GM12878 (cell line): ENCODE measurements around the gene MYOCOS.

Experiments
- ESRRA ChIP-seq: IDR thresholded peaks from 2 replicates; pipeline ENCODE4 v1.6.1; 2012; ENCODE audit warnings: mild to moderate bottlenecking, low read length, improper control_type of control experiment
- EZH2 ChIP-seq: IDR thresholded peaks from 2 replicates; pipeline ENCODE4 v1.6.1; 2012; ENCODE audit warnings: low read depth, mild to moderate bottlenecking, control low read depth, inconsistent platforms, low read length, borderline replicate concordance; ENCODE audit not compliant: control insufficient read depth
- SP1 ChIP-seq: IDR thresholded peaks from one replicate; pipeline ENCODE4 v1.6.1; 2011; ENCODE audit warnings: low read depth, low read length
- SUPT20H ChIP-seq: IDR thresholded peaks from 2 replicates; pipeline ENCODE4 v1.6.1; 2011; ENCODE audit warnings: low read depth, mild to moderate bottlenecking, low read length, moderate library complexity, borderline replicate concordance; ENCODE audit not compliant: control insufficient read depth
- TF ChIP-seq, protein P1 (sequence below), 3 experiments: IDR thresholded peaks in 2 of 3; conservative IDR thresholded peaks in 1 of 3; 2 replicates each; pipeline ENCODE4 v1.5.1; 2011; ENCODE audit warnings: low read depth in 3 of 3, low read length in 3 of 3, mild to moderate bottlenecking in 3 of 3, control low read depth in 2 of 3, moderate library complexity in 2 of 3, inconsistent platforms in 1 of 3, mixed read lengths in 1 of 3; ENCODE audit not compliant: control insufficient read depth in 2 of 3, insufficient read depth in 1 of 3; ENCODE audit errors: extremely low read depth in 1 of 3
- TF ChIP-seq, protein P2 (sequence below): IDR thresholded peaks from 2 replicates; pipeline ENCODE4 v1.6.1; 2012; ENCODE audit warnings: low read length, inconsistent platforms
- TF ChIP-seq, protein P3 (sequence below): fragments of 450-650 bp; IDR thresholded peaks from 2 replicates; pipeline ENCODE4 v1.6.1; 2016; ENCODE audit warnings: mild to moderate bottlenecking

DNA sequence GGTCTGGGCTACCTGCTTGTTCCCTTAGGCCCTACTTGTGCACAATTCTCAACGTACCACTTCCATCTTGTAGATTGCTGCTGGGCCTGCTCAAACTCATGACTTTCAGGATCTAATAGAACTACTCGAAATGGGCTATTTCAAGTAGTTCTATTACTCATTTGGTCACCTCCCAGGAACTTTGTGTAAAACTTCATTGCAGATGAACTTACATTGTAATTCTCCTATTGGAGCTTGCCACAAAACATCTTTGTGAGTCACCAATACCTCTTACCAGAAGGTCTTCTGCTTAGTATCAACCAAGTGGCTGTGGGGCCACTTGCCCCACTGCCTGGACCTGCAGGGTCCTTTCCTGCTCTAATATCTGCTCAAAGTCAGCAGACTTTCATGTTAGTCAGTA lies 10.7 kb upstream of the MYOCOS start:
- no peak for TF ChIP-seq ESRRA
- TF ChIP-seq, protein P1, sequence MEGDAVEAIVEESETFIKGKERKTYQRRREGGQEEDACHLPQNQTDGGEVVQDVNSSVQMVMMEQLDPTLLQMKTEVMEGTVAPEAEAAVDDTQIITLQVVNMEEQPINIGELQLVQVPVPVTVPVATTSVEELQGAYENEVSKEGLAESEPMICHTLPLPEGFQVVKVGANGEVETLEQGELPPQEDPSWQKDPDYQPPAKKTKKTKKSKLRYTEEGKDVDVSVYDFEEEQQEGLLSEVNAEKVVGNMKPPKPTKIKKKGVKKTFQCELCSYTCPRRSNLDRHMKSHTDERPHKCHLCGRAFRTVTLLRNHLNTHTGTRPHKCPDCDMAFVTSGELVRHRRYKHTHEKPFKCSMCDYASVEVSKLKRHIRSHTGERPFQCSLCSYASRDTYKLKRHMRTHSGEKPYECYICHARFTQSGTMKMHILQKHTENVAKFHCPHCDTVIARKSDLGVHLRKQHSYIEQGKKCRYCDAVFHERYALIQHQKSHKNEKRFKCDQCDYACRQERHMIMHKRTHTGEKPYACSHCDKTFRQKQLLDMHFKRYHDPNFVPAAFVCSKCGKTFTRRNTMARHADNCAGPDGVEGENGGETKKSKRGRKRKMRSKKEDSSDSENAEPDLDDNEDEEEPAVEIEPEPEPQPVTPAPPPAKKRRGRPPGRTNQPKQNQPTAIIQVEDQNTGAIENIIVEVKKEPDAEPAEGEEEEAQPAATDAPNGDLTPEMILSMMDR (IDR thresholded peaks at IDR 0.05 in 2 of 3, conservative IDR thresholded peaks at IDR 0.05 in 1 of 3; ENCODE audit: control insufficient read depth in 2 of 3, extremely low read depth in 1 of 3, insufficient read depth in 1 of 3, low read depth in 3 of 3, low read length in 3 of 3), result no peak
- no peak for TF ChIP-seq EZH2
- TF ChIP-seq, protein P2, sequence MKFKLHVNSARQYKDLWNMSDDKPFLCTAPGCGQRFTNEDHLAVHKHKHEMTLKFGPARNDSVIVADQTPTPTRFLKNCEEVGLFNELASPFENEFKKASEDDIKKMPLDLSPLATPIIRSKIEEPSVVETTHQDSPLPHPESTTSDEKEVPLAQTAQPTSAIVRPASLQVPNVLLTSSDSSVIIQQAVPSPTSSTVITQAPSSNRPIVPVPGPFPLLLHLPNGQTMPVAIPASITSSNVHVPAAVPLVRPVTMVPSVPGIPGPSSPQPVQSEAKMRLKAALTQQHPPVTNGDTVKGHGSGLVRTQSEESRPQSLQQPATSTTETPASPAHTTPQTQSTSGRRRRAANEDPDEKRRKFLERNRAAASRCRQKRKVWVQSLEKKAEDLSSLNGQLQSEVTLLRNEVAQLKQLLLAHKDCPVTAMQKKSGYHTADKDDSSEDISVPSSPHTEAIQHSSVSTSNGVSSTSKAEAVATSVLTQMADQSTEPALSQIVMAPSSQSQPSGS, result no peak
- TF ChIP-seq SUPT20H, result no peak
- TF ChIP-seq SP1, result no peak
- TF ChIP-seq, protein P3, sequence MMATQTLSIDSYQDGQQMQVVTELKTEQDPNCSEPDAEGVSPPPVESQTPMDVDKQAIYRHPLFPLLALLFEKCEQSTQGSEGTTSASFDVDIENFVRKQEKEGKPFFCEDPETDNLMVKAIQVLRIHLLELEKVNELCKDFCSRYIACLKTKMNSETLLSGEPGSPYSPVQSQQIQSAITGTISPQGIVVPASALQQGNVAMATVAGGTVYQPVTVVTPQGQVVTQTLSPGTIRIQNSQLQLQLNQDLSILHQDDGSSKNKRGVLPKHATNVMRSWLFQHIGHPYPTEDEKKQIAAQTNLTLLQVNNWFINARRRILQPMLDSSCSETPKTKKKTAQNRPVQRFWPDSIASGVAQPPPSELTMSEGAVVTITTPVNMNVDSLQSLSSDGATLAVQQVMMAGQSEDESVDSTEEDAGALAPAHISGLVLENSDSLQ, result no peak
